ENCODE data around the gene VSIG8. TPM values are rescaled to one million over a fixed set of nuclear protein-coding genes. Genes with fewer than 3 reads are reported as not detected.
A peak's percentile ranks its signal among the peaks of the same experiment; 100 is the strongest.

VSIG8 gene
- total and polyA plus RNA-seq, 9 of the 15 experiments (the other 6 are each of a cell fraction or from before 2014, with no cell fraction given), result not detected

DNA sequence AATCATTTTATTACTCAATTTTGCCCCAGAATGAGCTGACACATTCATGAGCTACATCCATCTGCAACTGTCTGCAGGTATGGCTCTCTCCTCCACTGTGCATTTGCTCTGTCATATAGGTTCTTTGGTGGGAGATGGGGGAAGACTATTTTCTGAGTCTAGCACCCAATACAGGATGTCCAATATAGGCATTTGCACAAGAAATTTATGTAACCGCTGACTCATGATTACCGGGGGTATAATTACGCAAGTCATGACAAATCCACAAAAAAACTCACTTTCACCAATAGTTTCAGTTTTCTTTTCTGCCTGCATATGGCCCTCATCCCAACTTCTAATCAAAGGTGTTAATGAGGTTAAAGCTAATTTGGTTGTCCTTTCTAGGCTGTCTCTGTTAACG lies 17.5 kb upstream of the VSIG8 start (continued):
- TF ChIP-seq, protein P1, sequence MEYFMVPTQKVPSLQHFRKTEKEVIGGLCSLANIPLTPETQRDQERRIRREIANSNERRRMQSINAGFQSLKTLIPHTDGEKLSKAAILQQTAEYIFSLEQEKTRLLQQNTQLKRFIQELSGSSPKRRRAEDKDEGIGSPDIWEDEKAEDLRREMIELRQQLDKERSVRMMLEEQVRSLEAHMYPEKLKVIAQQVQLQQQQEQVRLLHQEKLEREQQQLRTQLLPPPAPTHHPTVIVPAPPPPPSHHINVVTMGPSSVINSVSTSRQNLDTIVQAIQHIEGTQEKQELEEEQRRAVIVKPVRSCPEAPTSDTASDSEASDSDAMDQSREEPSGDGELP (CRISPR knock-in tag; IDR thresholded peaks at IDR 0.05; ENCODE audit: borderline replicate concordance), result no peak
- TF ChIP-seq ZFPM2 (CRISPR knock-in tag; IDR thresholded peaks at IDR 0.05), result no peak
- TF ChIP-seq HDGF (IDR thresholded peaks at IDR 0.05), result no peak
- TF ChIP-seq SMARCE1 (IDR thresholded peaks at IDR 0.05), result 0 out of 2 replicates have a peak, but pooled peaks have one; percentile 43
- TF ChIP-seq ZNF830 (CRISPR knock-in tag; IDR thresholded peaks at IDR 0.05), result no peak
- no peak for TF ChIP-seq ZC3H11A (IDR thresholded peaks at IDR 0.05; ENCODE audit: low read depth, low read length)
- no peak for TF ChIP-seq HSF4 (CRISPR knock-in tag; IDR thresholded peaks at IDR 0.05; ENCODE audit: borderline replicate concordance)
- TF ChIP-seq FOXA3 (CRISPR knock-in tag; conservative IDR thresholded peaks at IDR 0.05 in 1 of 2, IDR thresholded peaks at IDR 0.05 in 1 of 2), result no peak
- no peak for TF ChIP-seq PTBP1 (IDR thresholded peaks at IDR 0.05; ENCODE audit: low read depth, low read length)
- no peak for TF ChIP-seq POLR2AphosphoS2 (IDR thresholded peaks at IDR 0.05; ENCODE audit: low read length)
- TF ChIP-seq, protein P2, sequence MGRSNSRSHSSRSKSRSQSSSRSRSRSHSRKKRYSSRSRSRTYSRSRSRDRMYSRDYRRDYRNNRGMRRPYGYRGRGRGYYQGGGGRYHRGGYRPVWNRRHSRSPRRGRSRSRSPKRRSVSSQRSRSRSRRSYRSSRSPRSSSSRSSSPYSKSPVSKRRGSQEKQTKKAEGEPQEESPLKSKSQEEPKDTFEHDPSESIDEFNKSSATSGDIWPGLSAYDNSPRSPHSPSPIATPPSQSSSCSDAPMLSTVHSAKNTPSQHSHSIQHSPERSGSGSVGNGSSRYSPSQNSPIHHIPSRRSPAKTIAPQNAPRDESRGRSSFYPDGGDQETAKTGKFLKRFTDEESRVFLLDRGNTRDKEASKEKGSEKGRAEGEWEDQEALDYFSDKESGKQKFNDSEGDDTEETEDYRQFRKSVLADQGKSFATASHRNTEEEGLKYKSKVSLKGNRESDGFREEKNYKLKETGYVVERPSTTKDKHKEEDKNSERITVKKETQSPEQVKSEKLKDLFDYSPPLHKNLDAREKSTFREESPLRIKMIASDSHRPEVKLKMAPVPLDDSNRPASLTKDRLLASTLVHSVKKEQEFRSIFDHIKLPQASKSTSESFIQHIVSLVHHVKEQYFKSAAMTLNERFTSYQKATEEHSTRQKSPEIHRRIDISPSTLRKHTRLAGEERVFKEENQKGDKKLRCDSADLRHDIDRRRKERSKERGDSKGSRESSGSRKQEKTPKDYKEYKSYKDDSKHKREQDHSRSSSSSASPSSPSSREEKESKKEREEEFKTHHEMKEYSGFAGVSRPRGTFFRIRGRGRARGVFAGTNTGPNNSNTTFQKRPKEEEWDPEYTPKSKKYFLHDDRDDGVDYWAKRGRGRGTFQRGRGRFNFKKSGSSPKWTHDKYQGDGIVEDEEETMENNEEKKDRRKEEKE (IDR thresholded peaks at IDR 0.05; ENCODE audit: borderline replicate concordance in 1 of 2, control insufficient read depth in 1 of 2, low read depth in 2 of 2, low read length in 1 of 2), result no peak
- TF ChIP-seq C11orf30 (IDR thresholded peaks at IDR 0.05; ENCODE audit: low read depth), result peak; percentile 99
- TF ChIP-seq NR2F6 (CRISPR knock-in tag; IDR thresholded peaks at IDR 0.05), result no peak
- TF ChIP-seq WHSC1 (IDR thresholded peaks at IDR 0.05; ENCODE audit: low read length), result no peak
- peak; percentile 49 for TF ChIP-seq TAF9B (IDR thresholded peaks at IDR 0.05; ENCODE audit: partially characterized antibody)
- TF ChIP-seq SLC30A9 (CRISPR knock-in tag; IDR thresholded peaks at IDR 0.05), result no peak
- TF ChIP-seq SRSF1 (IDR thresholded peaks at IDR 0.05; ENCODE audit: low read depth, low read length), result no peak
- TF ChIP-seq ETV6 (IDR thresholded peaks at IDR 0.05; ENCODE audit: borderline replicate concordance in 1 of 2, low read depth in 2 of 2, low read length in 1 of 2), result no peak
- TF ChIP-seq ETV6 (CRISPR knock-in tag; IDR thresholded peaks at IDR 0.05; ENCODE audit: borderline replicate concordance), result no peak
- TF ChIP-seq ZBTB17 (CRISPR knock-in tag; IDR thresholded peaks at IDR 0.05), result no peak
- no peak for TF ChIP-seq ZFP1 (CRISPR knock-in tag; IDR thresholded peaks at IDR 0.05)
- no peak for TF ChIP-seq NR1H2 (CRISPR knock-in tag; IDR thresholded peaks at IDR 0.05)
- TF ChIP-seq, protein P3, sequence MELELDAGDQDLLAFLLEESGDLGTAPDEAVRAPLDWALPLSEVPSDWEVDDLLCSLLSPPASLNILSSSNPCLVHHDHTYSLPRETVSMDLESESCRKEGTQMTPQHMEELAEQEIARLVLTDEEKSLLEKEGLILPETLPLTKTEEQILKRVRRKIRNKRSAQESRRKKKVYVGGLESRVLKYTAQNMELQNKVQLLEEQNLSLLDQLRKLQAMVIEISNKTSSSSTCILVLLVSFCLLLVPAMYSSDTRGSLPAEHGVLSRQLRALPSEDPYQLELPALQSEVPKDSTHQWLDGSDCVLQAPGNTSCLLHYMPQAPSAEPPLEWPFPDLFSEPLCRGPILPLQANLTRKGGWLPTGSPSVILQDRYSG (tag; conservative IDR thresholded peaks at IDR 0.05; ENCODE audit: low read depth), result no peak
- no peak for TF ChIP-seq LARP7 (IDR thresholded peaks at IDR 0.05)
- no peak for TF ChIP-seq ZNF695 (CRISPR knock-in tag; IDR thresholded peaks at IDR 0.05)
- no peak for TF ChIP-seq RBM22 (IDR thresholded peaks at IDR 0.05; ENCODE audit: low read depth, low read length, poor library complexity, severe bottlenecking)
- TF ChIP-seq MXI1 (IDR thresholded peaks at IDR 0.05; ENCODE audit: low read depth, low read length), result no peak
- TF ChIP-seq TFAM (CRISPR knock-in tag; conservative IDR thresholded peaks at IDR 0.05), result no peak

Measured in K562 (cell line).